ENCODE measurements around the gene BCLAF1. TPM values are rescaled to one million over a fixed set of nuclear protein-coding genes. Genes with fewer than 3 reads are reported as not detected.

The BCLAF1 gene
- total and polyA plus RNA-seq, 9 of the 15 experiments (the other 6 are each of a cell fraction or from before 2014, with no cell fraction given): 65.4 to 286 (median 165) TPM

GRCh38 chr6:136226674-136227377 lies 62.8 kb downstream of the BCLAF1 start (continued):
- TF ChIP-seq, protein P1, sequence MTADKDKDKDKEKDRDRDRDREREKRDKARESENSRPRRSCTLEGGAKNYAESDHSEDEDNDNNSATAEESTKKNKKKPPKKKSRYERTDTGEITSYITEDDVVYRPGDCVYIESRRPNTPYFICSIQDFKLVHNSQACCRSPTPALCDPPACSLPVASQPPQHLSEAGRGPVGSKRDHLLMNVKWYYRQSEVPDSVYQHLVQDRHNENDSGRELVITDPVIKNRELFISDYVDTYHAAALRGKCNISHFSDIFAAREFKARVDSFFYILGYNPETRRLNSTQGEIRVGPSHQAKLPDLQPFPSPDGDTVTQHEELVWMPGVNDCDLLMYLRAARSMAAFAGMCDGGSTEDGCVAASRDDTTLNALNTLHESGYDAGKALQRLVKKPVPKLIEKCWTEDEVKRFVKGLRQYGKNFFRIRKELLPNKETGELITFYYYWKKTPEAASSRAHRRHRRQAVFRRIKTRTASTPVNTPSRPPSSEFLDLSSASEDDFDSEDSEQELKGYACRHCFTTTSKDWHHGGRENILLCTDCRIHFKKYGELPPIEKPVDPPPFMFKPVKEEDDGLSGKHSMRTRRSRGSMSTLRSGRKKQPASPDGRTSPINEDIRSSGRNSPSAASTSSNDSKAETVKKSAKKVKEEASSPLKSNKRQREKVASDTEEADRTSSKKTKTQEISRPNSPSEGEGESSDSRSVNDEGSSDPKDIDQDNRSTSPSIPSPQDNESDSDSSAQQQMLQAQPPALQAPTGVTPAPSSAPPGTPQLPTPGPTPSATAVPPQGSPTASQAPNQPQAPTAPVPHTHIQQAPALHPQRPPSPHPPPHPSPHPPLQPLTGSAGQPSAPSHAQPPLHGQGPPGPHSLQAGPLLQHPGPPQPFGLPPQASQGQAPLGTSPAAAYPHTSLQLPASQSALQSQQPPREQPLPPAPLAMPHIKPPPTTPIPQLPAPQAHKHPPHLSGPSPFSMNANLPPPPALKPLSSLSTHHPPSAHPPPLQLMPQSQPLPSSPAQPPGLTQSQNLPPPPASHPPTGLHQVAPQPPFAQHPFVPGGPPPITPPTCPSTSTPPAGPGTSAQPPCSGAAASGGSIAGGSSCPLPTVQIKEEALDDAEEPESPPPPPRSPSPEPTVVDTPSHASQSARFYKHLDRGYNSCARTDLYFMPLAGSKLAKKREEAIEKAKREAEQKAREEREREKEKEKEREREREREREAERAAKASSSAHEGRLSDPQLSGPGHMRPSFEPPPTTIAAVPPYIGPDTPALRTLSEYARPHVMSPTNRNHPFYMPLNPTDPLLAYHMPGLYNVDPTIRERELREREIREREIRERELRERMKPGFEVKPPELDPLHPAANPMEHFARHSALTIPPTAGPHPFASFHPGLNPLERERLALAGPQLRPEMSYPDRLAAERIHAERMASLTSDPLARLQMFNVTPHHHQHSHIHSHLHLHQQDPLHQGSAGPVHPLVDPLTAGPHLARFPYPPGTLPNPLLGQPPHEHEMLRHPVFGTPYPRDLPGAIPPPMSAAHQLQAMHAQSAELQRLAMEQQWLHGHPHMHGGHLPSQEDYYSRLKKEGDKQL (CRISPR knock-in tag; IDR thresholded peaks at IDR 0.05; ENCODE audit: borderline replicate concordance): no peak
- TF ChIP-seq NR2F6 (CRISPR knock-in tag; IDR thresholded peaks at IDR 0.05) (no peak), FOS (IDR thresholded peaks at IDR 0.05; ENCODE audit: extremely low read depth, insufficient read length) (no peak), CCAR2 (IDR thresholded peaks at IDR 0.05; ENCODE audit: low read depth, low read length) (no peak), FIP1L1 (IDR thresholded peaks at IDR 0.05; ENCODE audit: low read depth, low read length, poor library complexity, severe bottlenecking) (no peak), SNIP1 (IDR thresholded peaks at IDR 0.05; ENCODE audit: low read depth) (no peak)
